Fibroblast of lung (primary cell): Measurements from ENCODE around the gene JAM2.

Experiments
- EZH2 ChIP-seq: IDR thresholded peaks from 2 replicates; pipeline ENCODE4 v1.5.1; 2012; ENCODE audit warnings: low read length, control low read depth, mild to moderate bottlenecking; ENCODE audit errors: missing control alignments
- TF ChIP-seq, protein P1 (sequence below), 2 donors: IDR thresholded peaks in 1 of 2; conservative IDR thresholded peaks in 1 of 2; 1 replicate in 1 of 2; 2 replicates in 1 of 2; pipeline ENCODE4 v1.5.1; 2011 to 2012; ENCODE audit warnings: low read length in 2 of 2, control low read depth in 1 of 2, inconsistent platforms in 1 of 2, low read depth in 1 of 2, mild to moderate bottlenecking in 1 of 2

DNA sequence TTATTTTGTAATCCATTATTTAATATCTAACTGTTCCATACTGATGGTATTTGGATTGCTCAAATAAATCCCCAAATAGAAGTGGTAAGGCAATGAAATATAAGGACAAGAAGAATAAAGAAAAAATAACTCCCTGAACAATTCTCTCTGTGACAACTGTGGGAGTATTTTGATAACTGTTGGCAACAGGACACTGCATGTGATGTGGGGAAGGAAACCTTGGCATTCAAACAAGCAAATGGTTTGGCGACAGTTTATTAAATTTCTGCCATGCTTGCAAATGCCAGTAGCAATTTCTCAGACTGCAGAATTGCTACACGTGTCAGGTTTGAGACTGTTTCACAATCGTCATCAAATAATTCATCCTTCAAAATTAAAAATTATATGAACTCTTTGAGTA, 23.2 kb upstream of the JAM2 start:
- TF ChIP-seq, protein P1, sequence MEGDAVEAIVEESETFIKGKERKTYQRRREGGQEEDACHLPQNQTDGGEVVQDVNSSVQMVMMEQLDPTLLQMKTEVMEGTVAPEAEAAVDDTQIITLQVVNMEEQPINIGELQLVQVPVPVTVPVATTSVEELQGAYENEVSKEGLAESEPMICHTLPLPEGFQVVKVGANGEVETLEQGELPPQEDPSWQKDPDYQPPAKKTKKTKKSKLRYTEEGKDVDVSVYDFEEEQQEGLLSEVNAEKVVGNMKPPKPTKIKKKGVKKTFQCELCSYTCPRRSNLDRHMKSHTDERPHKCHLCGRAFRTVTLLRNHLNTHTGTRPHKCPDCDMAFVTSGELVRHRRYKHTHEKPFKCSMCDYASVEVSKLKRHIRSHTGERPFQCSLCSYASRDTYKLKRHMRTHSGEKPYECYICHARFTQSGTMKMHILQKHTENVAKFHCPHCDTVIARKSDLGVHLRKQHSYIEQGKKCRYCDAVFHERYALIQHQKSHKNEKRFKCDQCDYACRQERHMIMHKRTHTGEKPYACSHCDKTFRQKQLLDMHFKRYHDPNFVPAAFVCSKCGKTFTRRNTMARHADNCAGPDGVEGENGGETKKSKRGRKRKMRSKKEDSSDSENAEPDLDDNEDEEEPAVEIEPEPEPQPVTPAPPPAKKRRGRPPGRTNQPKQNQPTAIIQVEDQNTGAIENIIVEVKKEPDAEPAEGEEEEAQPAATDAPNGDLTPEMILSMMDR (conservative IDR thresholded peaks at IDR 0.05 in 1 of 2, IDR thresholded peaks at IDR 0.05 in 1 of 2; ENCODE audit: low read depth in 1 of 2, low read length in 2 of 2): no peak
- no peak for TF ChIP-seq EZH2
